ENCODE results near the gene SLIT3.

Gene SLIT3

GRCh38 chr5:168728546-168729211, 572.3 kb downstream of the SLIT3 start:
- Histone ChIP-seq H3K9me3 (no peaks in the 10 kb centered on the region), H3K27me3 (no peaks in the 10 kb centered on the region), H3K4me3 (ENCODE audit: low read depth, low read length) (no peak overlapping the region), H3K36me3 (peaks cover 79% of the 10 kb centered on the region), H3K4me1 (no peaks in the 10 kb centered on the region)
- TF ChIP-seq CTCF (IDR thresholded peaks at IDR 0.05; ENCODE audit: low read depth, low read length), result no peak
- DNase-seq, result no peak

GRCh38 chr5:168727547-168727946, 573.4 kb downstream of the SLIT3 start:
- no peak overlapping the region for H3K4me3 ChIP-seq (ENCODE audit: low read depth, low read length)
- H3K4me1 ChIP-seq, result no peaks in the 10 kb centered on the region; the same call in 1 of the 2 replicates
- no peaks in the 10 kb centered on the region for H3K9me3 ChIP-seq
- no peak for DNase-seq
- no peaks in the 10 kb centered on the region for H3K27me3 ChIP-seq
- TF ChIP-seq CTCF (IDR thresholded peaks at IDR 0.05; ENCODE audit: low read depth, low read length), result no peak
- H3K36me3 ChIP-seq, result peaks cover 81% of the 10 kb centered on the region

GRCh38 chr5:168726342-168726741, 574.6 kb downstream of the SLIT3 start:
- no peak overlapping the region for H3K4me3 ChIP-seq (ENCODE audit: low read depth, low read length)
- H3K36me3 ChIP-seq, result peaks cover 81% of the 10 kb centered on the region
- no peak for DNase-seq
- no peak for TF ChIP-seq CTCF (IDR thresholded peaks at IDR 0.05; ENCODE audit: low read depth, low read length)
- H3K4me1 ChIP-seq, result no peaks in the 10 kb centered on the region; the same call in 1 of the 2 replicates
- no peaks in the 10 kb centered on the region for H3K27me3 ChIP-seq
- H3K9me3 ChIP-seq, result no peaks in the 10 kb centered on the region

GRCh38 chr5:168724227-168724626, 576.7 kb downstream of the SLIT3 start:
- Histone ChIP-seq H3K9me3 (no peaks in the 10 kb centered on the region), H3K4me1 (no peaks in the 10 kb centered on the region; the same call in 1 of the 2 replicates), H3K4me3 (ENCODE audit: low read depth, low read length) (no peak overlapping the region), H3K36me3 (peaks cover 85% of the 10 kb centered on the region), H3K27me3 (no peaks in the 10 kb centered on the region)
- no peak for DNase-seq
- no peak for TF ChIP-seq CTCF (IDR thresholded peaks at IDR 0.05; ENCODE audit: low read depth, low read length)

- TF ChIP-seq CTCF (IDR thresholded peaks at IDR 0.05; ENCODE audit: low read depth, low read length), result no peak
- Histone ChIP-seq H3K4me3 (ENCODE audit: low read depth, low read length) (no peak overlapping the region), H3K4me1 (no peaks in the 10 kb centered on the region; the same call in 1 of the 2 replicates), H3K9me3 (no peaks in the 10 kb centered on the region), H3K36me3 (peaks cover 92% of the 10 kb centered on the region), H3K27me3 (no peaks in the 10 kb centered on the region)
- no peak for DNase-seq
Measured at GRCh38 chr5:168723037-168723436, 577.9 kb downstream of the SLIT3 start.

GRCh38 chr5:168721966-168722365, 579.0 kb downstream of the SLIT3 start:
- H3K27me3 ChIP-seq, result no peaks in the 10 kb centered on the region
- H3K4me3 ChIP-seq (ENCODE audit: low read depth, low read length), result no peak overlapping the region
- no peaks in the 10 kb centered on the region; the same call in 1 of the 2 replicates for H3K4me1 ChIP-seq
- H3K36me3 ChIP-seq, result peaks cover 86% of the 10 kb centered on the region
- no peaks in the 10 kb centered on the region for H3K9me3 ChIP-seq
- DNase-seq, result no peak
- no peak for TF ChIP-seq CTCF (IDR thresholded peaks at IDR 0.05; ENCODE audit: low read depth, low read length)

All from BE2C (cell line).